Esophagus muscularis mucosa (tissue), 4 donors: ENCODE measurements around the gene SLC35B1. TPM values are rescaled to one million over a fixed set of nuclear protein-coding genes. Genes with fewer than 3 reads are reported as not detected.
"Not testable (repeated sequence)": the region's sequence is repeated elsewhere in the genome, so short reads cannot be mapped to it uniquely, and the experiment has no call there.

Experiments used
- DNase-seq: peaks from one replicate; pipeline ENCODE4 v3.0.0-alpha.2; 2017; ENCODE audit errors: extremely low spot score
- H3K27ac ChIP-seq, 4 donors: fragments of 200-600 bp; sonication (generic); replicated peaks in 1 of 4; 1 replicate in 3 of 4; 2 replicates in 1 of 4; pipeline ENCODE4 v1.5.1; 2016 to 2019; ENCODE audit warnings: mild to moderate bottlenecking in 1 of 4
- H3K27me3 ChIP-seq, 4 donors: fragments of 200-600 bp; sonication (generic); one replicate each; pipeline versions ENCODE4 v1.5.1 to v1.6.0; 2016 to 2019
- H3K36me3 ChIP-seq, 4 donors: fragments of 200-600 bp; sonication (generic); one replicate each; pipeline ENCODE4 v1.5.1; 2016 to 2019
- H3K4me1 ChIP-seq, 4 donors: fragments of 200-600 bp; sonication (generic); one replicate each; pipeline ENCODE4 v1.5.1; 2016 to 2019
- H3K4me3 ChIP-seq, 4 donors: fragments of 200-600 bp; sonication (generic); 1 replicate in 2 of 4; 2 replicates in 2 of 4; pipeline ENCODE4 v1.5.1; 2016 to 2019; ENCODE audit warnings: mild to moderate bottlenecking in 4 of 4, moderate library complexity in 1 of 4
- H3K9me3 ChIP-seq, 4 donors: fragments of 200-600 bp; sonication (generic); 1 replicate in 3 of 4; 2 replicates in 1 of 4; pipeline ENCODE4 v1.5.1; 2016 to 2019
- EP300 ChIP-seq: sonication (generic); formaldehyde crosslinking; IDR thresholded peaks from one replicate; pipeline ENCODE4 v1.6.1; 2017; ENCODE audit warnings: antibody characterized with exemption
- POLR2A ChIP-seq: fragments of 450-650 bp; IDR thresholded peaks from one replicate; pipeline ENCODE4 v1.6.1; 2017; ENCODE audit warnings: antibody characterized with exemption, moderate library complexity, mild to moderate bottlenecking, low read depth
- POLR2AphosphoS5 ChIP-seq, 2 donors: sonication (generic); formaldehyde crosslinking; IDR thresholded peaks; one replicate each; pipeline ENCODE4 v1.6.1; 2017; ENCODE audit warnings: antibody characterized with exemption in 2 of 2
- WGBS: methylation state at CpG from one replicate; pipeline ENCODE4 v1.1.5; 2018; 5-methylcytosine and 5-hydroxymethylcytosine counted together
- intact Hi-C: fragments of 100-400 bp; cut with DNase I; formaldehyde crosslinking; loops from one replicate; pipeline ENCODE4 v1.15.1; 2023
- total RNA-seq, 4 donors: library from RNA; depleted of rRNA; stranded (reverse); fragments of >200 nt; gene quantifications; one replicate each; pipeline versions ENCODE4 v1.1.0 to v1.2.1, GENCODE V29; 2016
- TF ChIP-seq, protein P1 (sequence below), 3 experiments: fragments of 200-600 bp in 2 of 3; fragments of 450-650 bp in 1 of 3; sonication (generic) in 2 of 3; IDR thresholded peaks; one replicate each; pipeline ENCODE4 v1.5.1; 2017 to 2019; ENCODE audit warnings: antibody characterized with exemption in 3 of 3, mild to moderate bottlenecking in 2 of 3, moderate library complexity in 1 of 3

Gene SLC35B1
- total RNA-seq, 4 donors from 2014 or later = 17.0 to 25.3 (median 18.4) TPM

DNA sequence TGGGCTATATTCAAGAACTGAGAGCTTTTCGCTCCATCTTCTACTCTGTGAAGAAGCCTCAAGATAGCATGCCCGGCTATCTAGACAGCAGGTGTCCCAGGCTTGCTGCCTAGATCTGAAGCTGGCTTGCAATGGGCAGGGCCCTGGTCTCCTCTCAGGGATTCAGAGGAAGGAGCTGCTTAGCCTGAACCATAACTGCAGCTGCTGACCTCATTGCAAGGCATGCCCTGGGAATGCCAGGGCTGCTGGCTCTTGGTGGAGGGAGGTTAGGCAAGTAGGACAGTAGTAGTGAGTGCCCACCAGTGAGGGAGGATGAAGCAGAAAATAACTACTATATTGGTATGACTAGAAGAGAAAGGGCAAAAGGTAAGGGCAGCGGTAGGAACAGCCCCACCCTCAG, 21.3 kb upstream of the SLC35B1 start:
- H3K4me1 ChIP-seq = peaks cover 58 to 84% (median 82%) of the 10 kb centered on the region in 4 donors
- peak overlapping the region; percentile 80 to 84 (median 82) for H3K27ac ChIP-seq
- WGBS = 90% methylated on average over 3 of the region's 3 CpGs
- H3K36me3 ChIP-seq = peaks cover 0 to 5% (median 2%) of the 10 kb centered on the region in 4 donors
- no peaks in the 10 kb centered on the region for H3K27me3 ChIP-seq
- DNase-seq = no peak
- intact Hi-C loops = loop anchor here (5.0 kb wide), 1 partner anchor 33 kb away; the partner anchor contains the start of gene FAM117A
- TF ChIP-seq, protein P1, sequence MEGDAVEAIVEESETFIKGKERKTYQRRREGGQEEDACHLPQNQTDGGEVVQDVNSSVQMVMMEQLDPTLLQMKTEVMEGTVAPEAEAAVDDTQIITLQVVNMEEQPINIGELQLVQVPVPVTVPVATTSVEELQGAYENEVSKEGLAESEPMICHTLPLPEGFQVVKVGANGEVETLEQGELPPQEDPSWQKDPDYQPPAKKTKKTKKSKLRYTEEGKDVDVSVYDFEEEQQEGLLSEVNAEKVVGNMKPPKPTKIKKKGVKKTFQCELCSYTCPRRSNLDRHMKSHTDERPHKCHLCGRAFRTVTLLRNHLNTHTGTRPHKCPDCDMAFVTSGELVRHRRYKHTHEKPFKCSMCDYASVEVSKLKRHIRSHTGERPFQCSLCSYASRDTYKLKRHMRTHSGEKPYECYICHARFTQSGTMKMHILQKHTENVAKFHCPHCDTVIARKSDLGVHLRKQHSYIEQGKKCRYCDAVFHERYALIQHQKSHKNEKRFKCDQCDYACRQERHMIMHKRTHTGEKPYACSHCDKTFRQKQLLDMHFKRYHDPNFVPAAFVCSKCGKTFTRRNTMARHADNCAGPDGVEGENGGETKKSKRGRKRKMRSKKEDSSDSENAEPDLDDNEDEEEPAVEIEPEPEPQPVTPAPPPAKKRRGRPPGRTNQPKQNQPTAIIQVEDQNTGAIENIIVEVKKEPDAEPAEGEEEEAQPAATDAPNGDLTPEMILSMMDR (IDR thresholded peaks at IDR 0.05) = no peak
- peak in 1 of 2 donors; percentile 5 for TF ChIP-seq POLR2AphosphoS5 (IDR thresholded peaks at IDR 0.05)
- no peaks in the 10 kb centered on the region for H3K9me3 ChIP-seq
- no peak overlapping the region for H3K4me3 ChIP-seq

DNA sequence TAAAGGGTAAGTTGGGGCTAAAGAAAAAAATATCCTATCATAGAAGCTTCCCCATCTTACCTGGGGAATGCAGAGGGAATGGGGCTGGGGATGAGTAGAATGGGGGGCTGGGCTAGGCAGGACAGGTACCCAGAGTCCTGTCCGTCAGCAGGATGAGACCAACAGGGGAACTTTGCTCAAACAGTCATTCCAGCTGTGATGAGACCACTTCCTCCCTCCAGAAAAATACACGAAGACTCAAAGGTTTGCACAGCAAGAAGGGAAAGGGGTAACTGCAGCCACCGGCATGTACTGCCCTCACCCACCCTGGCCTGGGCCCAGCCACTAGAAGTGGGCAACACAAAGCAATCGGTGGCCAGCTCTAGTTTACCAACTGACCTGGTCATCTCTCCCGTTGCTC, 20.7 kb upstream of the SLC35B1 start:
- peaks cover 63 to 89% (median 86%) of the 10 kb centered on the region in 4 donors for H3K4me1 ChIP-seq
- H3K4me3 ChIP-seq = no peak overlapping the region
- WGBS = 89% methylated on average over 5 of the region's 5 CpGs
- no peaks in the 10 kb centered on the region for H3K27me3 ChIP-seq
- H3K27ac ChIP-seq = peak overlapping the region in 3 of 4 donors; percentile 80 to 84 (median 82)
- H3K9me3 ChIP-seq = no peaks in the 10 kb centered on the region
- TF ChIP-seq EP300 (no peak), POLR2AphosphoS5 (IDR thresholded peaks at IDR 0.05) (no peak), POLR2A (no peak)
- TF ChIP-seq, protein P1 (IDR thresholded peaks at IDR 0.05) = no peak
- intact Hi-C loops = loop anchor here (5.0 kb wide), 1 partner anchor 34 kb away; the partner anchor contains the start of gene FAM117A
- DNase-seq = no peak
- peaks cover 0 to 5% (median 2%) of the 10 kb centered on the region in 4 donors for H3K36me3 ChIP-seq

DNA sequence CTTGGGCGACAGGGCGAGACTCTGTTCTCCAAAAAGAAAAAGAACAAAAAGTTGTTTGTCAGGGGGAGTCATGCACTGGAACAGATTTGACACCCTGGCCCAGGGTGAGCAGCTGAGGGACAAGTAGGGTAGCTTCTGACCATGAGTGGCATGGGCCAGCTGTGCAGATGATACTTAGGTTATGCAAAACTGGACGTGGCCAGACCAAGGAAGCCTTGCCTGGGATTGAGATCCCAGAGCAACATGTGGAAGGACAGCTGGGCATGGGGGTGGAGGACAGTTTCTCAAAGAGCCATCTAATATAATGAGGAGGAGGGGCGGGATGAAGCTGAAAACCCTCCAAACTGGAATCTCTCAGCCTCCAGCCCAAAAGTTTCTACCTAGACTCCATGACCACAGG, 19.6 kb upstream of the SLC35B1 start:
- no peak for DNase-seq
- H3K4me1 ChIP-seq = peaks cover 74 to 90% (median 88%) of the 10 kb centered on the region in 4 donors
- H3K27ac ChIP-seq = peak overlapping the region in 3 of 4 donors; percentile 40 to 84 (median 50)
- intact Hi-C loops = loop anchor here (5.0 kb wide), 1 partner anchor 35 kb away; the partner anchor contains the start of gene FAM117A
- 83% methylated on average over 4 of the region's 4 CpGs for WGBS
- H3K27me3 ChIP-seq = no peaks in the 10 kb centered on the region
- H3K9me3 ChIP-seq = no peaks in the 10 kb centered on the region
- no peak overlapping the region for H3K4me3 ChIP-seq
- TF ChIP-seq POLR2A (no peak), EP300 (no peak), POLR2AphosphoS5 (IDR thresholded peaks at IDR 0.05) (no peak)
- TF ChIP-seq, protein P1 (IDR thresholded peaks at IDR 0.05) = no peak
- peaks cover 0 to 8% (median 2%) of the 10 kb centered on the region in 4 donors for H3K36me3 ChIP-seq

DNA sequence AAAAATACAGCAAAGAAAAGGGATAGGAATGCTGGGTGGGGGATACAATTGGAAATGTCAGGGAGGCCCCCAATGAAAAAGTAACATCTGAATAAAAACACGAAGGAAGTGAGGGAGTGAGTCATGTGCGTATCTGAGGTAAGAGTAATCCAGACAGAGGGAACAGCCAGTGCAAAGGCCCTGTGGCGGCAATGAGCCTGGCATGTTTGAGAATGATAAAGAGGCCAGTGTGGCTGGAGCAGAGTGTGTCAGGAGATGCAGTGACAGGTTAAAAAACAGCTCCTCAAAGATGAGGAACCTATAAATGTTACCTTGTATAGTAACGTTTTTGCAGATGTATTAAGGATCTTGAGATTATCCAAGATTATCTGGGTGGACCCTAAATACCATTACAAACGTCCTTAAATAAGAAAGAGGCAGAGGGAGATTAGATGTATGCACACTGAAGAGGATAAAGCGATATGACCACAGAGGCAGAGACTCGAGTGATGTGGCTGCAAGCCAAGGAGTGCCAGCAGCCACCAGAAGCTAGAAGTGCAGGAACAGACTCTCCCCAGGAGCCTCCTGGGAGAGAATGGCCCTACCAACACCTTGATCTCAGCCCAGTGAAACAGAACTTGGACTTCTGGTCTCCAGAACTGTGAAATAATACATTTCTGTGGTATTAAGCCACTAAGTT, 17.8 kb upstream of the SLC35B1 start:
- Histone ChIP-seq H3K4me3 (no peak overlapping the region), H3K4me1 (peaks cover 66 to 88% (median 84%) of the 10 kb centered on the region in 4 donors), H3K36me3 (peaks cover 0 to 19% (median 16%) of the 10 kb centered on the region in 4 donors), H3K27me3 (no peaks in the 10 kb centered on the region), H3K9me3 (no peaks in the 10 kb centered on the region), H3K27ac (peak overlapping the region in 3 of 4 donors; percentile 72 to 82 (median 78))
- intact Hi-C loops = loop anchor here (5.0 kb wide), 1 partner anchor 37 kb away; the partner anchor contains the start of gene FAM117A
- TF ChIP-seq POLR2A (no peak), EP300 (no peak), POLR2AphosphoS5 (IDR thresholded peaks at IDR 0.05) (no peak)
- TF ChIP-seq, protein P1 (IDR thresholded peaks at IDR 0.05) = no peak
- no peak for DNase-seq
- 80% methylated on average over 7 of the region's 7 CpGs for WGBS

DNA sequence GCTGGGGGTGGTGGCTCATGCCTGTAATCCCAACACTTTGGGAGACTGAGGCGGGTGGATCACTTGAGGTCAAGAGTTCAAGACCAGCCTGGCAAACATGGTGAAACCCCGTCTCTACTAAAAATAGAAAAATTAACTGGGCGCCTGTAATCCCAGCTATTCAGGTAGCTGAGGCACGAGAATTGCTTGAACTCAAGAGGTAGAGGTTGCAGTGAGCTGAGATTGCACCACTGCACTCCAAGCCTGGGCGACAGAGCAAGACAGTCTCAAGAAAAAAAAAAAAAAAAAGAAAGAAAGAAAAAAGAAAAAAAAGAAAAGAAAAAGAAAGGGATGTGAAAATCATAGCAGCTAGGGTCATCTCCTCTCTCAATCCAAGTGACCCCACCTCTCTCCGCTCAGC, 16.8 kb upstream of the SLC35B1 start:
- DNase-seq, H3K9me3 ChIP-seq, H3K27me3 ChIP-seq, H3K4me3 ChIP-seq, intact Hi-C loops: not testable (repeated sequence)
- Histone ChIP-seq H3K4me1 (peaks cover 55 to 87% (median 82%) of the 10 kb centered on the region in 4 donors), H3K27ac (peak overlapping the region; percentile 71 to 82 (median 75)), H3K36me3 (peaks cover 2 to 27% (median 24%) of the 10 kb centered on the region in 4 donors)
- 73% methylated on average over 6 of the region's 6 CpGs for WGBS
